CD14-positive monocyte (primary cell): Measurements from ENCODE around the gene ROBO4. TPM values are rescaled to one million over a fixed set of nuclear protein-coding genes. Genes with fewer than 3 reads are reported as not detected.

Source experiments
- DNase-seq, 3 donors: peaks; one replicate each; pipeline ENCODE4 v3.0.0-alpha.2; 2011 to 2022
- H2AFZ ChIP-seq: 2 replicates; pipeline ENCODE4 v1.6.0; 2012; ENCODE audit warnings: mild to moderate bottlenecking, low read depth, low read length, inconsistent platforms; ENCODE audit not compliant: insufficient read depth, poor library complexity, severe bottlenecking
- H3K27ac ChIP-seq, 2 donors: 1 replicate in 1 of 2; 2 replicates in 1 of 2; pipeline ENCODE4 v1.5.1; 2012 to 2013; ENCODE audit warnings: low read length in 2 of 2, control low read depth in 1 of 2, inconsistent platforms in 1 of 2, low read depth in 1 of 2, mild to moderate bottlenecking in 1 of 2
- H3K27me3 ChIP-seq, 2 donors: one replicate each; pipeline versions ENCODE4 v1.6.0 to v1.6.1; 2011 to 2013; ENCODE audit warnings: low read length in 2 of 2; ENCODE audit not compliant: control insufficient read depth in 2 of 2, insufficient read depth in 2 of 2
- H3K36me3 ChIP-seq, 2 donors: replicated peaks in 1 of 2; 1 replicate in 1 of 2; 2 replicates in 1 of 2; pipeline versions ENCODE4 v1.5.1 to v1.6.1; 2012 to 2013; ENCODE audit warnings: low read length in 2 of 2, control low read depth in 1 of 2, inconsistent platforms in 1 of 2, mild to moderate bottlenecking in 1 of 2; ENCODE audit not compliant: insufficient read depth in 2 of 2, control insufficient read depth in 1 of 2
- H3K4me1 ChIP-seq, 2 donors: 1 replicate in 1 of 2; 2 replicates in 1 of 2; pipeline versions ENCODE4 v1.5.1 to v1.6.1; 2012 to 2013; ENCODE audit warnings: low read length in 2 of 2, control low read depth in 1 of 2, inconsistent platforms in 1 of 2, mild to moderate bottlenecking in 1 of 2, moderate library complexity in 1 of 2; ENCODE audit not compliant: insufficient read depth in 2 of 2, control insufficient read depth in 1 of 2
- H3K4me2 ChIP-seq: replicated peaks from 2 replicates; pipeline ENCODE3; 2012; ENCODE audit warnings: low read length, moderate library complexity, mild to moderate bottlenecking; ENCODE audit not compliant: poor library complexity, severe bottlenecking; ENCODE audit errors: extremely low read depth
- H3K4me3 ChIP-seq, 3 experiments: fragments of 200-600 bp in 1 of 3; sonication (generic) in 1 of 3; replicated peaks in 1 of 3; 1 replicate in 2 of 3; 2 replicates in 1 of 3; pipeline ENCODE4 v1.5.1; 2011 to 2013; ENCODE audit warnings: low read length in 3 of 3, mild to moderate bottlenecking in 3 of 3, control low read depth in 2 of 3, low read depth in 2 of 3, inconsistent platforms in 1 of 3, moderate library complexity in 1 of 3
- H3K79me2 ChIP-seq: 2 replicates; pipeline ENCODE4 v1.6.0; 2012; ENCODE audit warnings: mild to moderate bottlenecking, control low read depth, inconsistent platforms, low read length, moderate library complexity; ENCODE audit not compliant: insufficient read depth
- H3K9ac ChIP-seq: 2 replicates; pipeline ENCODE4 v1.6.0; 2017; ENCODE audit warnings: low read length, mild to moderate bottlenecking; ENCODE audit not compliant: insufficient read depth, poor library complexity, severe bottlenecking
- H3K9me3 ChIP-seq, 2 donors: replicated peaks in 1 of 2; 1 replicate in 1 of 2; 2 replicates in 1 of 2; pipeline versions ENCODE4 v1.5.1 to v1.6.1; 2012 to 2013; ENCODE audit warnings: low read length in 2 of 2, control low read depth in 1 of 2; ENCODE audit not compliant: control insufficient read depth in 1 of 2, insufficient read depth in 1 of 2
- H4K20me1 ChIP-seq: 2 replicates; pipeline ENCODE4 v1.6.0; 2012; ENCODE audit warnings: mild to moderate bottlenecking, low read length, control low read depth, moderate library complexity; ENCODE audit not compliant: insufficient read depth
- H3K27ac Mint-ChIP-seq, 7 donors: one replicate each; pipeline ENCODE4 v1.8.0; 2020; ENCODE audit warnings: mild to moderate bottlenecking in 7 of 7, mixed read lengths in 7 of 7, moderate library complexity in 6 of 7, inconsistent platforms in 2 of 7
- H3K27me3 Mint-ChIP-seq, 3 donors: one replicate each; pipeline ENCODE4 v1.8.0; 2021 to 2022; ENCODE audit warnings: low read depth in 3 of 3, mild to moderate bottlenecking in 3 of 3, mixed read lengths in 3 of 3, moderate library complexity in 3 of 3, inconsistent platforms in 1 of 3
- H3K36me3 Mint-ChIP-seq, 2 donors: one replicate each; pipeline ENCODE4 v1.8.0; 2020; ENCODE audit warnings: mixed read lengths in 2 of 2, inconsistent platforms in 1 of 2, mild to moderate bottlenecking in 1 of 2
- H3K4me1 Mint-ChIP-seq: one replicate; pipeline ENCODE4 v1.8.0; 2020; ENCODE audit warnings: mild to moderate bottlenecking, mixed read lengths
- H3K4me3 Mint-ChIP-seq, 2 donors: one replicate each; pipeline ENCODE4 v1.8.0; 2020; ENCODE audit warnings: mild to moderate bottlenecking in 2 of 2, mixed read lengths in 2 of 2, moderate library complexity in 1 of 2
- H3K9me3 Mint-ChIP-seq, 7 donors: one replicate each; pipeline ENCODE4 v1.8.0; 2020 to 2022; ENCODE audit warnings: mixed read lengths in 7 of 7, mild to moderate bottlenecking in 6 of 7, moderate library complexity in 6 of 7, inconsistent platforms in 2 of 7
- WGBS: methylation state at CpG from one replicate; pipeline ENCODE4 v1.1.5; 2013; ENCODE audit warnings: missing lambda C conversion rate; ENCODE audit not compliant: insufficient coverage; 5-methylcytosine and 5-hydroxymethylcytosine counted together
- intact Hi-C, 2 donors: fragments of 100-400 bp; cut with micrococcal nuclease; formaldehyde crosslinking; loops; one replicate each; pipeline versions ENCODE4 v1.15.0 to v1.15.1; 2023
- polyA plus RNA-seq, 3 donors: library from polyadenylated mRNA; depleted of rRNA in 1 of 3; unstranded in 2 of 3; stranded (reverse) in 1 of 3; fragments of 300-500 nt in 2 of 3; fragments of >200 nt in 1 of 3; fragmentation: Illumina TruSeq in 2 of 3; gene quantifications; 1 replicate in 2 of 3; 2 replicates in 1 of 3; pipeline ENCODE4 v1.2.3, GENCODE V29; 2012 to 2021
- TF ChIP-seq, protein P1 (sequence below): fragments of 200-600 bp; IDR thresholded peaks from one replicate; pipeline ENCODE4 v1.8.0; 2022; ENCODE audit warnings: antibody characterized with exemption, mild to moderate bottlenecking

The ROBO4 gene
- polyA plus RNA-seq, 3 donors, result 0.19 to 0.20 TPM; not detected in 1

DNA sequence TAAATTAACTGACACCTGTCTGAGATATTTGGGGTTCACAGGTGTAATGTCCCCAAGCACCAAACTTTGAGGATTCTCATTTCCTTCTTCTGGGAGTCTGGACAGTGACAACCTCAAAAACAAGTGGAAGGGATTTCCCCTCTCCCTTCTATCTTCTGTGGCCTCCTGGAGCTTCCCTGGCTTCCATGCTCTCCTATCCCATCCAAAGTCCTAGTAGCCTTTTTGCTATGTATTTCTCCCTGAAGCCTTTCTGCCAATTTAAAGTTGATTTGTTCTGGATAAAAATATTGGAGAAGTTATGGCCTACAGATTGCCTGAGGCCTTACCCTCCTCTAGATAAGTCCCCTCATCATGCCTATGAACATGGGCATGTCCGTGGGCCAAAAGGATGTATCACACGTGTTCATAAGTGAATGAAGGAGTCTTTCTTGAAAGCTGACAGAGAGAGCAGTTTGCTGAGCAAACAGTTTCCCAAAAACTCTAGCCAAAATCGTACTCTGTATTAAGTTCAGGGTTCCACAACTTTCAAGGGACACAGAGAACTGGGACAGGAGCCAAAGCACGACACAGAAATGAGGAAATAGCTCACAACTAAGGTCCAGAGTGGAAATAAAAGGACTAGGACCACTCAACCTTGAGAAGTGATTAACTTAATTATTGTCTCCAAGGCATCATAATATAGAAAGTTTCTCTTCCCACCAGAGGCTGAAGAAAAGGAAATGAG is 31.4 kb upstream of the ROBO4 start:
- no peak overlapping the region for H2AFZ ChIP-seq
- Mint-ChIP-seq H3K4me1 (peaks cover 2% of the 10 kb centered on the region), H3K4me3 (no peak overlapping the region), H3K36me3 (no peaks in the 10 kb centered on the region), H3K9me3 (no peaks in the 10 kb centered on the region), H3K27ac (no peak overlapping the region), H3K27me3 (peaks cover 0 to 6% (median 0%) of the 10 kb centered on the region in 3 donors)
- H3K4me1 ChIP-seq, result no peaks in the 10 kb centered on the region
- H3K9me3 ChIP-seq, result no peaks in the 10 kb centered on the region
- no peak overlapping the region for H3K9ac ChIP-seq
- WGBS, result 17% methylated on average over 2 of the region's 4 CpGs
- no peak overlapping the region for H3K4me3 ChIP-seq
- no peaks in the 10 kb centered on the region for H4K20me1 ChIP-seq
- no peaks in the 10 kb centered on the region for H3K27me3 ChIP-seq
- TF ChIP-seq, protein P1, sequence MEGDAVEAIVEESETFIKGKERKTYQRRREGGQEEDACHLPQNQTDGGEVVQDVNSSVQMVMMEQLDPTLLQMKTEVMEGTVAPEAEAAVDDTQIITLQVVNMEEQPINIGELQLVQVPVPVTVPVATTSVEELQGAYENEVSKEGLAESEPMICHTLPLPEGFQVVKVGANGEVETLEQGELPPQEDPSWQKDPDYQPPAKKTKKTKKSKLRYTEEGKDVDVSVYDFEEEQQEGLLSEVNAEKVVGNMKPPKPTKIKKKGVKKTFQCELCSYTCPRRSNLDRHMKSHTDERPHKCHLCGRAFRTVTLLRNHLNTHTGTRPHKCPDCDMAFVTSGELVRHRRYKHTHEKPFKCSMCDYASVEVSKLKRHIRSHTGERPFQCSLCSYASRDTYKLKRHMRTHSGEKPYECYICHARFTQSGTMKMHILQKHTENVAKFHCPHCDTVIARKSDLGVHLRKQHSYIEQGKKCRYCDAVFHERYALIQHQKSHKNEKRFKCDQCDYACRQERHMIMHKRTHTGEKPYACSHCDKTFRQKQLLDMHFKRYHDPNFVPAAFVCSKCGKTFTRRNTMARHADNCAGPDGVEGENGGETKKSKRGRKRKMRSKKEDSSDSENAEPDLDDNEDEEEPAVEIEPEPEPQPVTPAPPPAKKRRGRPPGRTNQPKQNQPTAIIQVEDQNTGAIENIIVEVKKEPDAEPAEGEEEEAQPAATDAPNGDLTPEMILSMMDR, result no peak
- H3K36me3 ChIP-seq, result no peaks in the 10 kb centered on the region
- DNase-seq, result no peak
- no peaks in the 10 kb centered on the region for H3K79me2 ChIP-seq
- H3K27ac ChIP-seq, result no peak overlapping the region
- intact Hi-C loops, result no loop called here
- H3K4me2 ChIP-seq, result no peak overlapping the region

DNA sequence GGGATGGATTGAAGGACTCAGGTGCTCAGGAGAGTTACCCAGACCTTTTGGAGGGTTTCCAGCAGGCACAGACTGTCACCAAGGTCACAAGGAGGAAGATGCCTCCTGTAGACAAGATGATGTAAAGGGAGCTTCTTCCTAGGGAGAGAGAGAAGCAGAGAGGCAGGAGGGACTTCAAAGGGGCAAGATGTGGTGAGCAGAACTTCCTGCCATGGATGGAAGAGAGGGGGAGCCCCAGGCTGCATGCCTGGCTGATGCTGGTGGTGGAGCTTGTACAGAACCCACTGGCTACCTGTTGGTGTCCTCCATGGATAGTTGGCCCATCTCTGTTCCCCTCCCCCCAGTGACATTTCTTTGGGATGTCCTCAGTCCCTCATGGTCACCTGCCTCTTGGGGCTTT is 25.6 kb upstream of the ROBO4 start:
- H3K4me1 ChIP-seq, result peaks cover 4 to 10% of the 10 kb centered on the region in 2 donors
- H4K20me1 ChIP-seq, result no peaks in the 10 kb centered on the region
- no peak overlapping the region for H3K4me3 Mint-ChIP-seq
- no peak overlapping the region for H3K9ac ChIP-seq
- peaks cover 0 to 12% (median 9%) of the 10 kb centered on the region in 7 donors for H3K9me3 Mint-ChIP-seq
- intact Hi-C loops, result no loop called here
- no peak overlapping the region for H3K4me3 ChIP-seq
- H3K79me2 ChIP-seq, result no peaks in the 10 kb centered on the region
- H3K27ac Mint-ChIP-seq, result no peak overlapping the region
- H3K27me3 ChIP-seq, result peaks cover 10 to 13% of the 10 kb centered on the region in 2 donors
- peaks cover 5% of the 10 kb centered on the region for H3K4me1 Mint-ChIP-seq
- H3K27me3 Mint-ChIP-seq, result peaks cover 19 to 25% (median 22%) of the 10 kb centered on the region in 3 donors
- TF ChIP-seq, protein P1, result no peak
- H3K36me3 Mint-ChIP-seq, result no peaks in the 10 kb centered on the region
- peaks cover 0 to 6% of the 10 kb centered on the region in 2 donors for H3K9me3 ChIP-seq
- DNase-seq, result no peak
- no peak overlapping the region for H3K4me2 ChIP-seq
- no peak overlapping the region for H3K27ac ChIP-seq
- no peak overlapping the region for H2AFZ ChIP-seq
- no peaks in the 10 kb centered on the region for H3K36me3 ChIP-seq
